ENCODE data around the gene UGT2A3.
"Not testable (repeated sequence)": the region's sequence is repeated elsewhere in the genome, so short reads cannot be mapped to it uniquely, and the experiment has no call there.

The UGT2A3 gene

GRCh38 chr4:68951078-68951805, at the start of gene UGT2A3:
TSS of gene UGT2A3 (minus strand) at chr4:68951804. CDS start at chr4:68951760, 44 bp downstream.
- no peak for DNase-seq (ENCODE audit: low read depth in 3 of 3)

DNA sequence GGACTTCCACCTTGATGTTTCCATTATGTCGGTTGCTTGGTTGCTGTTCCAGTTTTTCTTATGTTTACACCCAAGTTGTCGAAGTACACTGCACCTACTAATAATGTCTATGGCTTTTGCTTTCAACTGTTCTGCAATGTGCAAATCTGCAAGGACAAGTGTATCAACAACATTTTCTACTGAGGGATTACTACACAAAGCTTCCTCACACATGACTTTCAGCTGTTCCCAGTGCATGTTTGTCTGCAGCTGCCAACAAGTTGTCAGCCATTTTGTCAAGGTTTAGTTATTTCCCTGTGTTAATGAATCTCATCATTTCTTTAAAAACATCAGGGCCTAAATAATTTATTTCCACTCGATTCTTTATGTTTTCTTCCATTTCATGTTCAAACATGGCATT, 45.4 kb upstream of the UGT2A3 start:
- DNase-seq (ENCODE audit: low read depth in 3 of 3) = no peak

DNA sequence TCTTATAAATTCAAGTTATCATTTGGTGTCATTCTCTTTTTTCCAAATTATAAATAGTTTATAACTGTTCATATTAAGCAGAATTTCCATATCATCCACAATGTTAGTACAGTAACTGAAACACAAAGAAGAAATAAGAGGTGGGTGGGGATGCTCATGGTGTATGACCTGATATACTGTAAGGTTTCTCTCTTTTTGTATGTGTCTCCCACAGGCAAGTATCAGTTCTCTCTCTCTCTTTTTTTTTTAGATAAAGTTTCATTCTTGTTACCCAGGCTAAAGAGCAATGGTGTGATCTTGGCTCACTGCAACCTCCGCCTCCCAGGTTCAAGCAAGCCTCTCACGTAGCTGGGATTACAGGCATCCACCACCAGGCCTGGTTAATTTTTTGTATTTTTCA, 43.7 kb upstream of the UGT2A3 start:
- no peak for DNase-seq (ENCODE audit: low read depth in 3 of 3)

GRCh38 chr4:68987007-68987406, 35.4 kb upstream of the UGT2A3 start:
- DNase-seq (ENCODE audit: low read depth in 3 of 3) = no peak

GRCh38 chr4:68985442-68985841, 33.8 kb upstream of the UGT2A3 start:
- DNase-seq (ENCODE audit: low read depth in 3 of 3) = no peak

DNA sequence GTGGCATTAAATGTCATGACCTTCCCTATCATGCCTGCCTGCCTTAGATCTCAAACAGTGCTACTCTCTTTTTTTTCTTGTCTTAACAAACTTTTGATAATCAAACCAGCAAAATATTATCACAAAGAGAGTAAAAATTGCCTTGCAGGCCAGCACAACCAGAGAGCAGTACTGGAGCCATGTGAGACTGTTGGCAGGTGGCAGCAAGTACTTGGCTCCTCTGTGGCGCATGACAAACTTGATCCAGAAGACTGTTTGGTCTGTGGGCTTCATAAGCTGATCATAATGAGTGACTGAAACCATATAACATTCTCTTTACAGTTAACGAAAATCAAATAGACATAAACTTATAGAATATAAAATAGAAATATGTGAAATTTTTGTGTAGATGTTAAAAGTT, 33.3 kb upstream of the UGT2A3 start:
- DNase-seq (ENCODE audit: low read depth in 3 of 3) = no peak

DNA sequence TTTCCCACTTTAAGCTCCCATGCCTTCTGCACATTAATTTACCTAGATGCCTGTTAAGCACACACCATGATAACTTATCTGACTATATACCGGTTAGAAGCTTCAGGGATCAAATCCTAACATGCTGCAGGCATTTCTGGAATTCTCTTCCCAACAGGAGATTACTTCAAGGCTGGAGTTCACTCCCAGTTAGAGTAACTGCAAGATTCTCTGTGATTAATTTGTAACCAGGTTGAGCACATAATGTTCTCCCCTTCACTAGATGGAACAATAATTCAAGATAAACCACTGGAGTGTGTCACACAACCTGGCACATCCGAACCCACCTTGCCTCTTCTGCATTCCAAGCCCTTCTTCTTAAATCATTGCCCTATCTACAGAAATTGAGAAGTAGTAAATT, 11.8 kb upstream of the UGT2A3 start:
- no peak for DNase-seq (ENCODE audit: low read depth in 3 of 3)

GRCh38 chr4:68962868-68963267, 11.3 kb upstream of the UGT2A3 start:
- no peak for DNase-seq (ENCODE audit: low read depth in 3 of 3)

DNA sequence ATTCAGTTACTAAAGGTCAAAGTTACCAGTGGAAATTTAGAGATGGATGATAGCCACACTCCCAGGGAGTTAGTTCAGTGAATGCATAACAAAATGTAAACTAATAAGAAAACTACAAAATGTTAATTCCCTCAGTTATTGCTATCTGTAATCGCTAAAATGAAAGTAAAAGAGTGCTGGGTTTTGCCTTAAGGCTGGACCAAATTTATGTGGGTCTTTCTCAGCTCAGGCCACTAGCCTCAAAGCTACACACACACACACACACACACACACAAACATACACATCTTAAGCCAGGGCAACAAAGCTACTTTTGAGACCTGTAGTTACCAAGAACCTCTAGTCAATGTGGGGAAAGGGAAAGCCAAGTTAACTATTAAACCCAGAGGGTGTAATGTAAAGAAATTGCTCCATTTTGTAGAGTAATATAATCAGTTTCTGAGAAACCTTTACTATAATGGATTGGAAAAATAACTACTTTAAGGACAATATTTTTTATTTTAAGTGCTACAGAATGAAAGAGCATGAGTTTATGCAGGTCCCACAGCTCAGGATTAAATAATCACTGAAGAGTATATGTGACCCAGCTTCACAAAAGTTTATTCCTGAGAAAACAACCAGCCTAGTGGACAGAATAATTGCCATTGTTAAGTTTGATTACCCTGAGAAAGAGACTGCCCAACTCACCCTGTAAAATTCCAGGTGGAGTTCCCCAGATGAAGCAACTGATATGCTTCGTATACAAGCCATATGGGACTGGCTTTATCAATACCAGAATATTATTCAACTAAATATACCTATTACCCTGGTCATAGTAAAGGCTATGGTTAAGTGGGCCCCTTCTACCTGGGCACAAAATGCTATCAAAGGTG, 8.9 kb upstream of the UGT2A3 start:
- no peak for DNase-seq (ENCODE audit: low read depth in 3 of 3)

DNA sequence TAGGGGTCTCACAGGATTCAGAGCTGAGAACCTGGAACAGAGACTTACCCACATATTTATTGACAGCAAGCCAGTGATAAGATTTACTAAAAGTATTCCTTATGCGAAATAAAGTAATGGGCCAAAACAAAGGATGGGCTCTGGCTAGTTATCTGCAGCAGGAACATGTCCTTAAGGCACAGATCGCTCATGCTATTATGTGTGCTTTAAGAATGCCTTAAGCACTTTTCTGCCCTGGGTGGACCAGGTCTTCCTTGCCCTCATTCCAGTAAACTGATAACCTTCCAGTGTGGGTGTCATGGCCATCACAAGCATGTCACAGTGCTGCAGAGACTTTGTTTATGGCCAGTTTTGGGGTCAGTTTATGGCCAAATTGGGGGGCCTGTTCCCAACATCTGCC, 7.5 kb upstream of the UGT2A3 start:
- DNase-seq (ENCODE audit: low read depth in 3 of 3) = not testable (repeated sequence)

DNA sequence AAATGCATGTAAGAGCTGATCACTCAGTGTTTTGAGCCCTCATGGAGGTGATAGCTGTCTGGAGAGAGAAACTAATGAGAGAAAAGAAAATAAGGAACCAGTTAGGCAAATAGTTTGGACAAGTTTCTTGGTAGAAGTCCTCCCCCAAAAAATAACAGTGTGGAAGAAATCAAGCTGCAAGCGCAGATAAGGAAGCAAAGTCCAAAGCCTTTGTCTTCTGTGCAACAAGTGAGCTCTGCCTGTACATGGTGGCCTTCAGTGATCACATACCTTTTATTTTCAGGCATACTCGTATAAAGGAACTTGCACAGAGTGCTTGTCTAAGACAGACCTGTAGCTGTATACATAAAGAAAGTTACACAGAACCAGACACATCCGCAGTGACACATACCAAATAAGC, 2.5 kb upstream of the UGT2A3 start:
- no peak for DNase-seq (ENCODE audit: low read depth in 3 of 3)

DNA sequence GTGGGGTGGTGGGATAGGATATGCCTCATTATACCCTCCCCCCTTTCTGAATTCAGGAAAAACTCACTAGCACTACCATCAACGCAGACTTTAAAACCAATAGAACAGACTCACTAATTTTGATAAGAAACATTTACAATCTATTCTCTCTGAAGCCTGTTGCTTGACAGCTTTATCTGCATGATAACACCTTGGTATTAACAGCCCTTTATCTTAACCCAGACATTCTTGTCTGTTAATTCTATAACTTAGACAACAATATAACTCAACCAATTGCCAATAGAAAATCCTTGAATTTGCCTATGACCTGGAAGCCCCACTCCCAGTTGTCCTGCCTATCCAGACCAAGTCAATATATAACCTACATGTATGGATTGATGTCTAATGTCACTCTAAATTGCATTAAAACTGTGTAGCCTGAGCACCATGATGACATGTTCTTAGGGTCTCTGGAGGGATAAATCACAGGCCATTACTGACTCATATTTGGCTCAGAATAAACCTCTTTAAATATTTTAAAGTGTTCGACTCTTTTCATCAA, 1.5 kb upstream of the UGT2A3 start:
- no peak for DNase-seq (ENCODE audit: low read depth in 3 of 3)

DNA sequence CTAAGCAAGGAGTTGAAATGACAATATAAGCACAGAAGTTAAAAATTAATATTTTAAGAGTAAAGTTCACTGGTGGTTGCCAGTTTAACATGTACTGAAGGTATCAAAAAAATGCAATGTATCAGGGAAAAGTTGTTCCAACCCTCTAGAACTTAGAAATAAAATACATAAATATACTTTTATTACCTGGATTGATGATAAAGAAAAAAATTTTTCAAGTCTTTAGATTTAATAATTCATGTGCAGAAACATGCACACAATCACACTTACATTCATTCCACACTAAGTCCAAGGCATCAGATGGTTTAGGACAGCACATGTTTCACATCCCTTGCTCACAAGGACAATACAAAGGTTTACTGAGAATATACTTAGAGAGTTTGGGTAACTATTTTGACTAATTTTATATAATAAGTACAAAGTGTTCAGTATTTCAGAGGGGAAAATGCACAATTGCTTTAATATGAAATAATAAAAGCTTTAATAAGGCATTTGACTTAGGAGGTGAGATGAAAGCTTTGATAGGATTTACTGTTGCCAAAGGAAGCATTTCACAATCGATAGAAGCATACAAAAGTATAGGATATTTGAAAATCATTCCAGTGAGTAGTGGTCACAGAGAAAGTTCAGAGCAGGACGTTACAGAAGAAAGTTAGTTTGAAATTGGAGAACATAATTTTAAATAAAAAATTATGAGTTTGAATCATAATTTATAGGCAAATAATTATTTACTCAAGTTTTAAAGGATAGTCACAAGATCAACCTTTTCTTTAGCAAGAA, 392 bp upstream of the UGT2A3 start:
- DNase-seq (ENCODE audit: low read depth in 3 of 3) = no peak

DNA sequence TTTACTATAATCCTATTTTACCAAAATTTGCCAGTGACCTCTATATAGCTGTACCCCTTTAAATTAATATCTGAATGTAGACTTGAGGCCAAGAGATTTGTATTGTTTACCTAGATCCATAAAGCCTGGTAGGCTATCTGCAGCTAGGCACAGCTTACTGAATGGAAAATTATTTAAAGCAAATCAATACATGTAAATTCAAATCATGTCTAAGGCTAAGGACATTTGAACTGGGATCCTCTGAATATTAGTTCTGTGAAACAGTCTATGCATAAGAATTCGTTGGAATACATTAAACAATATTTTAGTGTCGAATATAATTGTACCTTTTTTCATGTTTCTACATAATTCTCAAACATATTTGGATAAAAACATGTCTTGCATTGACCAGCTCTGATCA, 1.6 kb downstream of the UGT2A3 start:
- DNase-seq (ENCODE audit: low read depth in 3 of 3) = no peak

DNA sequence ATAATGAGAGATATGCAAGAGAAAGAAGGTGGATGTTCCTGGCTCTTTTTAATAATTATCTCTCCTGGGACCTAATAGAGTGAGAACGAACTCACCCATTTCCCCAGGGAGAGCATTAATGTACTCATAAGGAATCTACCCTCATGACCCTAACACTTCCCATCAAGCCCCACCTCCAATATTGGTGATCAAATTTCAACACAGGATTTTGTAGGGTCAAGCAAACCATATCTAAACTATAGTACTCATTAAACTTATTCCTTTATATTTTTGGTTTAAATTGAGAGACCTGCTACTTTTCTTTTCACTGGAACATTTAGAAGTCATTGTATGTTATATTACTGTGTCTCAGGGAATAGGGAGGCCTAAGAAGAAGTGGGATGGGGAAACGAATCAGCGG, 2.6 kb downstream of the UGT2A3 start:
- no peak for DNase-seq (ENCODE audit: low read depth in 3 of 3)

- DNase-seq (ENCODE audit: low read depth in 3 of 3) = no peak
Measured at GRCh38 chr4:68948044-68948743, 3.4 kb downstream of the UGT2A3 start.

DNA sequence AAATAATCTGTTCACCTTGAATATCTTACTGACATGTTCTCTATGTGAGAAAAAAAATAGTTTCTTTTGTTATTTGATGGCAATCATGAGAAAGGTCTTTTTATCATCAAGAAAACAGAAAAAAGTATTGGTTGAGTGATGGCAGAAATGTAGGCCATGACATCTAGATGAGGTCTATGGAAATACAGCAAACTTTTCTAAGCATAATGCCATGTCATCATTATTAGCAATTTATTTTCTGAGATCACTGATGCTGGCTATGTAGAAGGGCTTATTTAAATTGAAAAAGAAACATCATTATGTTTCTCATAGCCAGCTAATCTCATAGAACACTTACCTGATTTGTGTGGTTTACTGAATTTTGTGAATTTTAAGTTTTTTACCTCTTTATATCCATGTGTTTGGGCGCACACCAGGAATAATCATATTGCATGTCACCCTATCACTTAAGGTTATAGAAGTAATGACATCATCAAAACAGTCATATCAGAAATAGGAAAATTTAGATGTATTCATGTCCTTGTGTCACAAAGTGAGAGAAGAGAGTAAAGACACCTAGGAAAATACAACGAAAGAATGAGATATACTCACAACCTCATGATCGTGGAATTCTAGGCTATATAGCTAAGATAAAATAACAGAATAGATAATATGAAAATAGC, 22.4 kb downstream of the UGT2A3 start:
- DNase-seq (ENCODE audit: low read depth in 3 of 3) = no peak

DNA sequence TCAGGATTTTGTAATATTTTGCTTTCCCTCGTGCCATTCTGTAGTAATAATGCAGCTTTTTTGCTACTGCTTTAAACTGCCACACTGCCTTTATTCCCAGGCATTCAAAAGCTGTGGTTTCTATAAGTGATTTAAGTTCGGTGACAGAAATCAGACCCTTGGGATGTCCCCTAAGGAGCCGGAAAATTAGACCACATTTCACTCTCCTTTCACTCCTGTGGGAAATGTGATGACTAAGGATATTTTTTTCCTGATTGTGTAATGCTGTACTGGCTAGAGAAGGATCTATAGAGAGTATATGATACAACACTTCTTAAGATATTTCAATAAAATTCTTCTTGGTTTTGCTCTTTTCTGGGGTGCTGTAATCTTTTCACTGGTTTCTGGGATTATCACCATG, 24.4 kb downstream of the UGT2A3 start:
- DNase-seq (ENCODE audit: low read depth in 3 of 3) = no peak

DNA sequence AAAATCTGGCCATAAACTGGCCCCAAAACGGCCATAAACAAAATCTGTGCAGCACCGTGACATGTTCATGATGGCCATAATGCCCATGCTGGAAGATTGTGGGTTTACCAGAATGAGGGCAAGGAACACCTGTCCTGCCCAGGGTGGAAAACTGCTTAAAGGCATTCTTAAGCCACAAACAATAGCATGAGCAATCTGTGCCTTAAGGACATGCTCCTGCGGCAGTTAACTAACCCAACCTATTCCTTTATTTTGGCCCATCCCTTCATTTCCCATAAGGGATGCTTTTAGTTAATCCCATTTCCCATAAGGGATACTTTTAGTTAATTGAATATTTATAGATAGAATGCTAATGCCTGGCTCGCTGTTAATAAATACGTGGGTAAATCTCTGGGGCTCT, 29.4 kb downstream of the UGT2A3 start:
- DNase-seq (ENCODE audit: low read depth in 3 of 3) = not testable (repeated sequence)

- no peak for DNase-seq (ENCODE audit: low read depth in 3 of 3)
Measured at GRCh38 chr4:68921051-68921450, 30.6 kb downstream of the UGT2A3 start.

- DNase-seq (ENCODE audit: low read depth in 3 of 3) = no peak
Measured at GRCh38 chr4:68917016-68917415, 34.6 kb downstream of the UGT2A3 start.

All from stimulated activated CD4-positive, alpha-beta T cell treated with anti-CD3 and anti-CD28 coated beads, TNF-alpha, amount 100 ng/mL, for 48 hours (primary cell).